Measurements from ENCODE around the gene APOA1.

Gene APOA1
- total RNA-seq, result 0 to 0.48 reads per million in 2 experiments

GRCh38 chr11:116837231-116838091 is at the start of gene APOA1:
TSS of gene APOA1 (minus strand) at chr11:116837622. CDS start at chr11:116837387, 235 bp downstream.
- DNase-seq (ENCODE audit: low read depth), result no peak

- DNase-seq (ENCODE audit: low read depth), result no peak
Measured at GRCh38 chr11:116885951-116886655, 48.7 kb upstream of the APOA1 start.

GRCh38 chr11:116882386-116882785 is 45.0 kb upstream of the APOA1 start:
- DNase-seq (ENCODE audit: low read depth), result no peak

- DNase-seq (ENCODE audit: low read depth), result no peak
Measured at GRCh38 chr11:116881143-116881542, 43.7 kb upstream of the APOA1 start.

- DNase-seq (ENCODE audit: low read depth), result no peak
Measured at GRCh38 chr11:116879800-116880625, 42.6 kb upstream of the APOA1 start.

- DNase-seq (ENCODE audit: low read depth), result no peak
Measured at GRCh38 chr11:116876656-116877055, 39.2 kb upstream of the APOA1 start.

- DNase-seq (ENCODE audit: low read depth), result no peak
Measured at GRCh38 chr11:116875194-116875593, 37.8 kb upstream of the APOA1 start.

GRCh38 chr11:116874251-116874650 is 36.8 kb upstream of the APOA1 start:
- no peak for DNase-seq (ENCODE audit: low read depth)

- DNase-seq (ENCODE audit: low read depth), result no peak
Measured at GRCh38 chr11:116873381-116873780, 36.0 kb upstream of the APOA1 start.

GRCh38 chr11:116871248-116871647 is 33.8 kb upstream of the APOA1 start:
- no peak for DNase-seq (ENCODE audit: low read depth)

- DNase-seq (ENCODE audit: low read depth), result no peak
Measured at GRCh38 chr11:116870054-116870453, 32.6 kb upstream of the APOA1 start.

GRCh38 chr11:116869610-116870009 is 32.2 kb upstream of the APOA1 start:
- DNase-seq (ENCODE audit: low read depth), result no peak

- DNase-seq (ENCODE audit: low read depth), result no peak
Measured at GRCh38 chr11:116868066-116868465, 30.6 kb upstream of the APOA1 start.

- DNase-seq (ENCODE audit: low read depth), result no peak
Measured at GRCh38 chr11:116867619-116868018, 30.2 kb upstream of the APOA1 start.

- DNase-seq (ENCODE audit: low read depth), result no peak
Measured at GRCh38 chr11:116866804-116867455, 29.5 kb upstream of the APOA1 start.

- no peak for DNase-seq (ENCODE audit: low read depth)
Measured at GRCh38 chr11:116865696-116866095, 28.3 kb upstream of the APOA1 start.

- no peak for DNase-seq (ENCODE audit: low read depth)
Measured at GRCh38 chr11:116864531-116864930, 27.1 kb upstream of the APOA1 start.

- no peak for DNase-seq (ENCODE audit: low read depth)
Measured at GRCh38 chr11:116862951-116863350, 25.5 kb upstream of the APOA1 start.

- DNase-seq (ENCODE audit: low read depth), result no peak
Measured at GRCh38 chr11:116862185-116862584, 24.8 kb upstream of the APOA1 start.

- no peak for DNase-seq (ENCODE audit: low read depth)
Measured at GRCh38 chr11:116861539-116861938, 24.1 kb upstream of the APOA1 start.

- no peak for DNase-seq (ENCODE audit: low read depth)
Measured at GRCh38 chr11:116860303-116860702, 22.9 kb upstream of the APOA1 start.

GRCh38 chr11:116859175-116859574 is 21.8 kb upstream of the APOA1 start:
- no peak for DNase-seq (ENCODE audit: low read depth)

Measured in T follicular helper cell (primary cell).